Gastrocnemius medialis (tissue), 4 donors: Measurements from ENCODE around the gene CHRM5. TPM values are rescaled to one million over a fixed set of nuclear protein-coding genes. Genes with fewer than 3 reads are reported as not detected.
"Not testable (repeated sequence)": the region's sequence is repeated elsewhere in the genome, so short reads cannot be mapped to it uniquely, and the experiment has no call there.

ENCODE experiments used
- ATAC-seq, 2 donors: fragments of 150-250 bp; one replicate each; pipeline ENCODE4 v1.9.1; 2016
- DNase-seq, 2 donors: peaks; one replicate each; pipeline ENCODE4 v3.0.0-alpha.2; 2019
- H3K27ac ChIP-seq, 4 donors: fragments of 200-600 bp; sonication (generic); 1 replicate in 1 of 4; 2 replicates in 3 of 4; pipeline ENCODE4 v1.5.1; 2016 to 2018; ENCODE audit warnings: mild to moderate bottlenecking in 2 of 4, moderate library complexity in 1 of 4
- H3K27me3 ChIP-seq, 3 donors: fragments of 200-600 bp; sonication (generic) in 2 of 3; 1 replicate in 1 of 3; 2 replicates in 2 of 3; pipeline versions ENCODE4 v1.5.1 to v1.6.0; 2016 to 2019; ENCODE audit warnings: mild to moderate bottlenecking in 1 of 3, moderate library complexity in 1 of 3
- H3K36me3 ChIP-seq, 2 donors: fragments of 200-600 bp; sonication (generic) in 1 of 2; one replicate each; pipeline ENCODE4 v1.5.1; 2017 to 2018
- H3K4me1 ChIP-seq, 2 donors: fragments of 200-600 bp; sonication (generic) in 1 of 2; one replicate each; pipeline ENCODE4 v1.5.1; 2016 to 2017; ENCODE audit warnings: mild to moderate bottlenecking in 2 of 2
- H3K4me3 ChIP-seq, 4 donors: fragments of 200-600 bp; sonication (generic) in 3 of 4; 1 replicate in 1 of 4; 2 replicates in 3 of 4; pipeline ENCODE4 v1.5.1; 2016 to 2019; ENCODE audit warnings: mild to moderate bottlenecking in 2 of 4
- H3K9me3 ChIP-seq, 3 donors: fragments of 200-600 bp; sonication (generic) in 2 of 3; 1 replicate in 1 of 3; 2 replicates in 2 of 3; pipeline ENCODE4 v1.5.1; 2016 to 2019
- CTCF ChIP-seq, 5 experiments: fragments of 450-650 bp in 3 of 5; fragments of 200-600 bp in 2 of 5; sonication (generic) in 2 of 5; IDR thresholded peaks in 4 of 5; conservative IDR thresholded peaks in 1 of 5; 1 replicate in 4 of 5; 2 replicates in 1 of 5; pipeline ENCODE4 v1.5.1; 2016 to 2019; ENCODE audit warnings: antibody characterized with exemption in 5 of 5, mild to moderate bottlenecking in 3 of 5, moderate library complexity in 3 of 5
- POLR2A ChIP-seq, 2 donors: fragments of 450-650 bp; IDR thresholded peaks; one replicate each; pipeline ENCODE4 v1.6.1; 2017; ENCODE audit warnings: antibody characterized with exemption in 2 of 2, mild to moderate bottlenecking in 2 of 2, moderate library complexity in 2 of 2
- in situ Hi-C, 4 donors: fragments of 200-750 bp; cut with MboI; loops; one replicate each; pipeline versions ENCODE4 v1.15.0 to v1.8.0; 2017; ENCODE audit warnings: low sequenced_read_pairs in 4 of 4
- intact Hi-C: fragments of 100-400 bp; cut with DNase I; formaldehyde crosslinking; loops from one replicate; pipeline ENCODE4 v1.15.1; 2023; ENCODE audit warnings: low total_unique reads
- total RNA-seq, 4 donors: library from RNA; depleted of rRNA; stranded (reverse); fragments of >200 nt; gene quantifications; one replicate each; pipeline versions ENCODE4 v1.1.0 to v1.2.3, GENCODE V29; 2016

CHRM5 gene
- total RNA-seq, 4 donors from 2014 or later: not detected

- ATAC-seq (no peak), DNase-seq (no peak)
- intact Hi-C loops: no loop called here
- Histone ChIP-seq H3K36me3 (no peaks in the 10 kb centered on the region), H3K4me3 (no peak overlapping the region), H3K27ac (no peak overlapping the region), H3K4me1 (no peaks in the 10 kb centered on the region), H3K9me3 (no peaks in the 10 kb centered on the region), H3K27me3 (no peaks in the 10 kb centered on the region)
- TF ChIP-seq CTCF (IDR thresholded peaks at IDR 0.05 in 4 of 5, conservative IDR thresholded peaks at IDR 0.05 in 1 of 5) (no peak), POLR2A (IDR thresholded peaks at IDR 0.05) (no peak)
- in situ Hi-C loops: loop anchor here in 1 of 4 donors (10.0 kb wide), 1 partner anchor 57 kb away; the partner anchor contains the start of genes EMC7 and PGBD4
These were observed 79.8 kb downstream of the CHRM5 start for GRCh38 chr15:34047893-34048775.

- no peaks in the 10 kb centered on the region for H3K9me3 ChIP-seq
- no peaks in the 10 kb centered on the region for H3K4me1 ChIP-seq
- no peak for ATAC-seq
- no peak overlapping the region for H3K4me3 ChIP-seq
- H3K27me3 ChIP-seq: no peaks in the 10 kb centered on the region
- TF ChIP-seq CTCF (IDR thresholded peaks at IDR 0.05 in 4 of 5, conservative IDR thresholded peaks at IDR 0.05 in 1 of 5) (no peak), POLR2A (IDR thresholded peaks at IDR 0.05) (no peak)
- intact Hi-C loops: no loop called here
- in situ Hi-C loops: loop anchor here in 1 of 4 donors (10.0 kb wide), 1 partner anchor 56 kb away; the partner anchor contains the start of genes EMC7 and PGBD4
- DNase-seq: no peak
- H3K36me3 ChIP-seq: no peaks in the 10 kb centered on the region
- H3K27ac ChIP-seq: no peak overlapping the region
These were observed 80.8 kb downstream of the CHRM5 start for GRCh38 chr15:34049112-34049511.

GRCh38 chr15:34050385-34050784 is 82.1 kb downstream of the CHRM5 start:
- DNase-seq, ATAC-seq, H3K27ac ChIP-seq, H3K4me3 ChIP-seq, H3K27me3 ChIP-seq, H3K4me1 ChIP-seq, H3K36me3 ChIP-seq, intact Hi-C loops, H3K9me3 ChIP-seq: not testable (repeated sequence)
- in situ Hi-C loops: loop anchor here in 1 of 4 donors (25.0 kb wide), 1 partner anchor 312 kb away; the partner anchor contains the start of gene LPCAT4

DNA sequence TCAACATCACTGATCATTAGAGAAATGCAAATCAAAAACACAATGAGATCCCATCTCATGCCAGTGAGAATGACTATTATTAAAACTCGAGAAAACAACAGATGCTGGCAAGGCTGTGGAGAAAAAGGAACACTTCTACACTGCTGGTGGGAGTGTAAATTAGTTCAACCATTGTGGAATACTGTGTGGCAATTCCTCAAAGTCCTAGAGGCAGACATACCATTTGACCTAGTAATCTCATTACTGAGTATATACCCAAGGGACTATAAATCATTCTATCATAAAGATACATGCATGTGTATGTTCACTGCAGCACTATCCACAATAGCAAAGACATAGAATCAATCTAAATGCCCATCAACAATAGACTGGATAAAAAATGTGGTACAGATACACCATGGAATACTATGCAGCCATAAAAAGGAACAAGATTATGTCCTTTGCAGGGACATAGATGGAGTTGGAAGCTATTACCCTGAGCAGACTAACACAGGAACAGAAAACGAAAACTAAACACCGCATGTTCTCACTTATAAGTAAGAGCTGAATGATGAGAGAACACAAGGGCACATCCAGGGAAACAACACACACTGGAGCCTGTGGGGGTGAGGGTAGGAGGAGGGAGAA is 85.9 kb downstream of the CHRM5 start:
- Histone ChIP-seq H3K4me1 (no peaks in the 10 kb centered on the region), H3K36me3 (no peaks in the 10 kb centered on the region), H3K27me3 (no peaks in the 10 kb centered on the region), H3K4me3 (no peak overlapping the region), H3K9me3 (no peaks in the 10 kb centered on the region), H3K27ac (no peak overlapping the region)
- intact Hi-C loops (no loop called here), in situ Hi-C loops (loop anchor here in 1 of 4 donors (25.0 kb wide), 1 partner anchor 308 kb away; the partner anchor contains the start of gene LPCAT4)
- TF ChIP-seq CTCF (IDR thresholded peaks at IDR 0.05 in 4 of 5, conservative IDR thresholded peaks at IDR 0.05 in 1 of 5): no peak
- no peak for TF ChIP-seq POLR2A (IDR thresholded peaks at IDR 0.05)
- DNase-seq (no peak), ATAC-seq (no peak)
